ENCODE data around the gene ACADL. TPM values are rescaled to one million over a fixed set of nuclear protein-coding genes. Genes with fewer than 3 reads are reported as not detected.

The ACADL gene
- total and polyA plus RNA-seq, 2 experiments from 2014 or later: 0.37 TPM; not detected in 1

GRCh38 chr2:210198326-210198725 lies 26.9 kb downstream of the ACADL start:
- Histone ChIP-seq H3K4me3 (no peak overlapping the region), H3K9me2 (ENCODE audit: insufficient read depth) (no peaks in the 10 kb centered on the region), H3K79me2 (replicated peaks; ENCODE audit: insufficient read depth) (no peaks in the 10 kb centered on the region), H3F3A (replicated peaks; ENCODE audit: low read depth) (no peaks in the 10 kb centered on the region), H3K27me3 (ENCODE audit: insufficient read depth) (no peaks in the 10 kb centered on the region), H2AFZ (no peak overlapping the region), H3K4me2 (no peak overlapping the region), H3K36me3 (ENCODE audit: insufficient read depth) (no peaks in the 10 kb centered on the region), H4K20me1 (replicated peaks; ENCODE audit: insufficient read depth) (no peaks in the 10 kb centered on the region), H3K27ac (ENCODE audit: low read depth) (no peak overlapping the region), H3K4me1 (ENCODE audit: insufficient read depth) (no peaks in the 10 kb centered on the region)
- Mint-ChIP-seq H3K27me3 (ENCODE audit: insufficient read depth, low read depth, poor library complexity) (peaks cover 2% of the 10 kb centered on the region), H3K4me1 (no peaks in the 10 kb centered on the region), H3K4me3 (no peak overlapping the region), H3K36me3 (ENCODE audit: low read depth) (no peaks in the 10 kb centered on the region), H3K9me3 (no peaks in the 10 kb centered on the region), H3K27ac (no peak overlapping the region)
- no peak for DNase-seq (ENCODE audit: low spot score)
- TF ChIP-seq ETS1 (IDR thresholded peaks at IDR 0.05) (no peak), ZNF462 (CRISPR knock-in tag; IDR thresholded peaks at IDR 0.05) (no peak), NANOG (IDR thresholded peaks at IDR 0.05; ENCODE audit: borderline replicate concordance) (no peak), EZH2 (IDR thresholded peaks at IDR 0.05; ENCODE audit: low read depth, unreplicated experiment) (no peak), CREB1 (CRISPR knock-in tag; IDR thresholded peaks at IDR 0.05; ENCODE audit: low read depth) (no peak), EZH2phosphoT487 (IDR thresholded peaks at IDR 0.05; ENCODE audit: unreplicated experiment) (no peak), ZNF114 (CRISPR knock-in tag; IDR thresholded peaks at IDR 0.05) (no peak), STAT1 (IDR thresholded peaks at IDR 0.05; ENCODE audit: unreplicated experiment) (no peak), ZNF331 (CRISPR knock-in tag; IDR thresholded peaks at IDR 0.05; ENCODE audit: low read depth) (no peak)
- ATAC-seq: no peak
